ENCODE data around the gene RPAIN.

The RPAIN gene, protein sequence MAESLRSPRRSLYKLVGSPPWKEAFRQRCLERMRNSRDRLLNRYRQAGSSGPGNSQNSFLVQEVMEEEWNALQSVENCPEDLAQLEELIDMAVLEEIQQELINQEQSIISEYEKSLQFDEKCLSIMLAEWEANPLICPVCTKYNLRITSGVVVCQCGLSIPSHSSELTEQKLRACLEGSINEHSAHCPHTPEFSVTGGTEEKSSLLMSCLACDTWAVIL

DNA sequence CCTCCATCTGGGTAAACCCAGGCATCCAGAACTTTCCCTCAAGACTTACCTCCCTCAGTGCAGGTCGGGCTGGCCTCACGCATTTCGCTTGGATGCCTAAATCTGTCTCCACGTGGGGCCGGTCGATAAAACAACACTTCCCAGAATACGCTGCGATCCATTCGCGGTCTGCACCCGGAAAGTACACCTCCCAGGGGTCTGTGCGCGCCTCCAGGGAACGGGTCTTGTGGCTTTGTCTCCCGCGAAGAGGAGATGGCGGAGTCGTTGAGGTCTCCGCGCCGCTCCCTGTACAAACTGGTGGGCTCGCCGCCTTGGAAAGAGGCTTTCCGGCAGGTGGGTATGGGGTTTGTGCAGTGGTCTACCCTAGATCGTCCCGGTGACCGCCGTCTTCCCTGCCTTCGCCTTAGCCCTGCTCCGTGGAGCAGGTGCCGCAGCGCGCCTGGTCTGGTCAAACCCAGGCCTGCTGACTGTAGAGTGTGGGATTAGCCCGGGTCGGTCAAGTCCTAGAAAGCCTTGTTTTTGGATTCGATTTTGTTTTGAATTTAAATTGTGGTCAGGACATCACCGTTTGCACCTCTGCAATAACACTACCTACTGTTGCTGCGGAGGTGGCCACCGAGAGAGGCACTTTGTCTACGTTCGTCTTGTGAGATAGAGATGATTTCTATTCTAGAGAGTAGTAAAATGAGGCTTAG, at the start of gene RPAIN:
Gene RPAIN (plus strand): TSS at position 224 of the 695 bp plus-strand sequence. CDS start 29 bp downstream, at position 253.
- peak; percentile 71 to 75 for DNase-seq (ENCODE audit: low read depth in 1 of 2, low spot score in 1 of 2)

DNA sequence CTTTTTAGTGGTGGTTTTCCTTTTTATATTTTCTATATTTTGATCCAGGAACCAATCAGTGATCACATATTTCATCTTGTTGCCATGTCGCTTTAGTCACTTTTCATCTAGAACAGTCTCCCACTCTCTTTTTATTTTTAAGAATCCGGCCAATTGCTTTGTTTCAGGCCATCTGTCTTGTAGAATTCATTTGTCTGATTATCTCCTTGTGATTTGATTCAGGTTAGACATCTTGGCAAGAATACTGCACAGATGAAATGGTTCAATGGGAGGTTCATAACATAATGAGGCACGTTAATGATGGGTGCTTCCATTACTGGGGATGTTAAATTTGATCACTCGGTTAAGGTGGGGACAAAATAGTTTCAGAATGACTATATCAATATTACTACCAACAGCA, 49.6 kb upstream of the RPAIN start:
- no peak for DNase-seq (ENCODE audit: low read depth in 1 of 2, low spot score in 1 of 2)

DNA sequence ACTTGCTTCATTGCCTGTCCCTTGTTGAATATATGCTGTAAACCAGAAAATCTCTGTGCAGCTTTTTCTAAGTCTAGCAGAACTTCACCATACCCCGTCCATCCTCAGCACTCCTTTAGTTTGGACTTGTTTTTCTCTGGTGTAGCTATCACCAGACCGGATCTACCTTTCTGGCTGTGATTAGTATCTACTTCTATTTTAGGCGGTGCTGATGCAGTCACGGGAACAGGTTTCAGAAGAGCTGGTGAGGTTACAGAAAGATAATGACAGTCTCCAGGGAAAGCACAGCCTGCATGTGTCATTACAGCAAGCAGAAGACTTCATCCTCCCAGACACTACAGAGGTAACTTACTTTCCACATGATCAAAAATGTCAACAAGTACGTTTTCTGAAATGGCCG, 46.9 kb upstream of the RPAIN start:
- no peak for DNase-seq (ENCODE audit: low read depth in 1 of 2, low spot score in 1 of 2)

DNA sequence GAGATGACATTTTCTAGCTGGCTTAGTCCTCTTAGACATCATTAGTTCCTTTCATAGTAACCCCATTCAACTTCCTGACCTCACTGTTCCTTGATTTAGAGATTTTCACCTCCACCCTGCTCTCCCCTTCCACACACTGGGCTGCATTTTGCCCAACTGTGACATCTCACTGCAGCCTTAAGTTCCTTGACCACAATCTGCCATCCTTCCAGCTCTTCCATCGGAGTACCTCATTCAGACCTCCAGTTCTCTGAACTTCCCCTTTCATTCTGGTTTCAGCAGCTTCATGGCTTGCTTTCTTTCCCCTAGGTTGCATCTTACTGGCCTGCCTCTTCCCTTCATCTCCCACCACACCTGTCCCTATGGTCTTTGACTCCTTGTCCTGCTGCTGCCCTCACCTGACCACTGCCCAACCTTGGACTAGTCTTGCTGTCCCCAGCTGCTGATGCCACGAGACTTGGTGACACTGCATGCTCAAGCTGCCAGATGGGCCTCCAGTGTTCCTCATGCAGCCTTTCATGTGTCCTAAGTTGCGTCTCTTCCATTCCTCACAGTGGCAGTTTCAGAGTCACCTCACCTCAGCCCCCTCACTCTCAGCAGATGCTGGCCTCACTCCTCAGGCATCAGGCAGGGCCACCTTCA, 41.3 kb upstream of the RPAIN start:
- DNase-seq (ENCODE audit: low read depth in 1 of 2, low spot score in 1 of 2) = no peak

DNA sequence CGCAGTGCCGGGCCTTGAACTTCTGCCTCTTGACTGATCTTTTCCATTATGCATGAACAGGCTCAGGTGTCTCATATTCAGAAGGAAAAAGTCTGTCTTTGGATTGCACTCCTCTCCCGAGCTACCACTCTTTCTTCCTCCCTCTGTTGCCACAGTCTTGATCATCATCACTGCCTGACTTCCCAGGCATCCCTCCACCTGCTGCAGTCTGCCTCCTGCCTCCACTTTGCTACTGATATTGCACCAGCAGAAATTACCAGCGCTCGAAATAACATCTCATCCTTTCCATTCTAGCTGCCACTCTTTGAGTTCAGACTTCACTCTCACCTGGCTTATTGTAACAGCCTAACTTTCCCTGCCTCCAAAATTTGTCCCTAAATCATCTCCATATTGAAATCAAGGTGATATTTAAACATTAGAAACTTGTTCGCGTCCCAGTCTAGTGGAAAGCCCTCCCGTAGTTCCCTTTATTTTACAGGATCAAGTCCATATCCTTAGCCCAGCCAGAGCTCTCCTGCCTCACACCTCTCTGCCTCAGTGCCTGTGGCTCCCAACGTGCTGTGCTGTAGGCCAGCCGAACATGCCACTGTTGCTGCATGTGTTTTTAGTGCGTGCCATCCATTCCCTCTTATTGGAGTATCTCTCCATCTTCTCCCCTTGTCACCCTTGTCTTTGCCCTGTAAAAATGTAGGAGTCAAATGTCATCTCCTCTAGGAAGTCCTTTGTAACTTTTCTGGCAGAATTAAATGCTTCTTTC, 40.5 kb upstream of the RPAIN start:
- DNase-seq (ENCODE audit: low read depth in 1 of 2, low spot score in 1 of 2) = no peak

DNA sequence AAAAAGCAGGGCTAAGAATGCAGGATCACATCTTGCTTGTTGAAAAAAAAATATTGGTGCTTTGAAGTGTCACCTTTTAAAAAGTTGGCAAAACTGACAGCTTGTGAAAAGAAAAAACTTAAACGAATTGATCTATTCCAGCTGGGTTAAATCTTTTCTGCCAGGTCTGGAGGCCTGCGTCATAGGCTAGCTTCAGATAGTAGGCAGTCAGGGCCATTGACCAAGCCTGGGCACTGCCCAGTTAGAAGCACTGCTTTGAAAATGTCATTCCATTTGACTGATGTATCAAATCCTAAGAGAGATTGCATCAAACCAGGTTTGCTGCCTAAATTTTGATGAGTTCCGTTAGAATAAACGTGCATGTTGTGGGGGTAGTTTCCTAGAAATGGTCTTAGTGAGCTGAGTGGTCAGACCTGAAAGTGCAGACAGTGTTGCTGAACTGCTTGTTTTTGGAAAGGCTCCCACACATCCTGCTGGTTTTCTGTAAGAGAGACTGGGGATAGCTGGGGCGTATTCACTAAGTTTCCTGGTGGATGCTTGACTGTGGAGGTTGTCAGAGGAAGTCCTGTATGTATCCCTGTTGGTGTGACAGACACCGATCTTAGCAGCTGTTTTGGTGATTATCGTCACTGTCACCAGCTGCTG, 39.4 kb upstream of the RPAIN start:
- DNase-seq (ENCODE audit: low read depth in 1 of 2, low spot score in 1 of 2) = no peak

DNA sequence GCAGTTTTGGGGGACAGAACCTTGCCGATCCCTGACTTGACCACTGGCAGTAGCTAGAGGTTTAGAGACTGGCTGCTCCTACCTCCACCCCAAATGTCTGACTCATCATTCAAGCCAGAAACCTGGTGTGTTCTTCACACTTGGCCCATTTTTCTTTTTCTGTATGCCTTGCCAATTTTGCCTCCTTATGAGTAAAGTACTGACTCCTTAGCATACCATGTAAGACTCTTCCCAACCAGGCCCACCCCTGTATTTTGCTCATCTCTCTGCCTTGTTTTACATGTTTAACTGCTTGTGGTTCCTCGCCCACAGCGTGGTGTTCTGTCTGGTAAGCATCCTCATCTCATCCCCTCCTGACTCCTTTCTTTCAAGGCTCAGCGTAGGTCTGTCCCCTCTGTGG, 38.4 kb upstream of the RPAIN start:
- DNase-seq (ENCODE audit: low read depth in 1 of 2, low spot score in 1 of 2) = no peak

DNA sequence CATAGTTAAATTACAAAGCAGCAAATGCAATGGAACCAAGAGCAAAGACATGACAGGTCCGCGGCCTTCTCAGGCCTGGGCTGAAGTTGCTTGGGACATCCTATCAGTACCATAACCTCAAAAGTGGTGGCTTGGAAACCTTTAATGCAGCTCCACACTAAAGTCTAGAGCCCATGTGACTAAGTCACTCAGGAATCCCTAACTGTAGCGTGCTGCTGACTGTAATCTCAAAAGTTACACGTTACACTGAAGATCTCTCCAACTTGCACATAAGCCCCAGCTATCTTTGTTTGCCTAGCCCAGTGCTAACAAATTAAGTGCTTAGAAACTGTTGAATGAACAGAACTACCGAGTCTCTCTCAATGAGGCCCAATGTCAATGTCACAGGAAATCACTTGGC, 28.3 kb upstream of the RPAIN start:
- DNase-seq (ENCODE audit: low read depth in 1 of 2, low spot score in 1 of 2) = no peak

DNA sequence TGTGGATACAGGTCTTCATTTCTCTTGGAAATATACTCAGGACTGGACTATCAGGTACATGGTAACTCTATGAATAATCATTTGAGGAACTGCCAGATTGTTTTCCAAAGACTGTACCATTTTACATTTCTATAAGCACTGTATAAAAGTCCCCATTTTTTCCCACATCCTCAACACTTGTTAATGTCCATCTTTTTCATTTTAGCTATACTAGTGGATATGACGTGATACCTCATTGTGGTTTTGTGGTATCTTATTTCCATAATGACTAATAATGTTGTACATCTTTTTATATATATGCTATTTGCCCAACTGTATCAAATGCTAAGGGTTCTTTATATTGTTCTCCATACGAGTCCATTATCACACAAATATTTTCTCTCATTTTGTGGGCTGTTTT, 23.4 kb upstream of the RPAIN start:
- DNase-seq (ENCODE audit: low read depth in 1 of 2, low spot score in 1 of 2) = no peak

DNA sequence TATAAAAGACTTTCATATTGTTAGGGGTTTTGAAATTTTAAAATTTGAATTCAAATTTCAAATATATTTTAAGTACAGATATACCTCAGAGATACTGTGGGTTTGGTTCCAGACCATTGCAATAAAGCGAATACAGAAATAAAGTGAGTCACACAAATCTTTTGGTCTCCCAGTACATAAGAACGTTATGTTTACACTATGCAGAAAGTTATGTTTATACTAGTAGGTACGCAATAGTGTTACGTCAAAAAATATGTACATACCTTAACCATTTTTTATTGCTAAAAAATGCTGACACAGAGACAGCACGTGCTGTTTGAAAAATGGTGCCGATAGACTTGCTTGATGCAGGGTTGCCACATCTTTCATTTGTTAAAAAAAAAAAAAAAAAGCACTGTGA, 20.2 kb upstream of the RPAIN start:
- DNase-seq (ENCODE audit: low read depth in 1 of 2, low spot score in 1 of 2) = no peak

DNA sequence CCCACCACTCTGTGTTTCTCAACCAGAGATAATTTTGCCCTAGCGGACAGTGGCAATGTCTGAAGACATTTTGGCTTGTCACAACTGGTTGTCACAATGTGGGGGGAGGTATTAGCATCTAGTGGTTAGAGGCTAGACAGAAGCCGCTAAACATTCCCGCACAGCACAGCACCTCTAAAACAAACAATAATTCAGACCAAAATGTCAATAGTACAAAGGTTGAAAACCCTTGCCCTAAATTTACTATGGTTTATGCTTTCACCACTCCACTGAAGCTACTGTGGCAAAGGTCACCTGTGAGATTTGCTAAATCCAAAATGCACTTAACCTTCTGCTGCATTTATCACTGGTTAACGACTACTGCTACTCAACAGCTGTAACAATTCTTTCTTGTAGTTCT, 14.6 kb upstream of the RPAIN start:
- no peak for DNase-seq (ENCODE audit: low read depth in 1 of 2, low spot score in 1 of 2)

DNA sequence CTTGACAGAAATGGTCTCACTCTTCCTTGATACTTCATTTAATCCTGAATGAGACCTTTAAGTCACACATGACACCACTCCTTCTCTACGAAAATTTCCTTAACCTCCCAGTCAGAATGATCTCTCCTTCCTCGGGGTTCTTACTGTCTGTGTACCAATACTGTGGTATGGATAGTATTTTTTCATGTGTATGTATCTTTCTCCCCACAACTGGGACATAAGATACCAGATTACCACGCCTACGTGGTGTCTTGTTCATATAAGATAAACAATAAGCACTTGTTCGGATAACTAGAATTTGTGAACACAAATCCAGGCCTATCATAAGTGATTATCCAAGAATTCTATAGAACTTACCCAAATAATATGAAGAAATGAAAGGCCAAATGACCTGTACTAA, 11.8 kb upstream of the RPAIN start:
- no peak for DNase-seq (ENCODE audit: low read depth in 1 of 2, low spot score in 1 of 2)

DNA sequence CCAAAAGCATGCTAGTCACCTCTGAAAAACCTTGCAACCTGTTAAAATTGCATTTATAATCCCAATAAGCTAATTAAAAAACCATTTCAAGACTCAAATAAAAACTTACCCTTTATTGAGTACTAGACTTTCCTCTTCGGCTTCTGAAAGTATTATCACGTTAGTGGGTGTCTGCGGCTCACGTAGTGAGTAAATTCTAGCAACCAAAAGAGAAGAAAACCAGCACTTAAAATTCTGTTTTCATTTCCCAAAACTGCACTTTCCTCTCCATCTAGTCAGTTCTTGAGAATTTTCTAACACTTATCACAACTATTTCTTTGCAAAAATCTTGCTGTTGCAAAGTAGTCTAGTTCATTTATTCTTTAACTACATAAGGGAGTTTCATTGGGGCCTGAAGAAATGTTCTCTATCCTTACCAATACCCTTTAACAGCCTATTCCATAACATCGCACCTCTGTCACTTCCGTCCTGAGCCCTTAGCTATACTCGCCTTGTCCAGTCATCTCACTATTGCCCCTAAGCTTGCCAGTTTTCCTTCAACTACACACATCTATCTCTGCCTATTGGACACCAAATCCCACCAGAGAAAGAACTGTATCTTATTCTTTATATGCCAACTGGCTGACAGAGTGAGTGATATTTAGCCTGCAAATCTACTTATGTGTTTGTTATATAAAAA, 9.2 kb upstream of the RPAIN start:
- DNase-seq (ENCODE audit: low read depth in 1 of 2, low spot score in 1 of 2) = no peak

DNA sequence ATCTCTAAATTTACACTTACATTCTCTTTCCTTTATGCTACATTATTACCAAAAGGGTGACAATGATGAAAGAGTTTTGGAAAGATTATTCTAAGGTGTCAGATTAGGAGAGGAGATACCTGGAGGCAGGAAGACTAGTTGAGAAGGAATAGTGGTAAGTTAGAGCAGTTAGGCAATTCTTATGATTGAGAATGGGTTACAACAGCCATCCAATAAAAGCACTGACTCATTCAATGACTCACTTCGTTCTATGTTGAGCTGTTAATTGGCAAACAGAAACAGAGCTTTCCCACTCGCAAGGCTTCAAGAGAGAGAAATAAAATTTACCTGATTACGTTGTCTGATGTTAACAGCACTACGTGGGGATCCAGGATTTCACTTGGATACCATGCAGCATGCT, 6.3 kb upstream of the RPAIN start:
- DNase-seq (ENCODE audit: low read depth in 1 of 2, low spot score in 1 of 2) = no peak

DNA sequence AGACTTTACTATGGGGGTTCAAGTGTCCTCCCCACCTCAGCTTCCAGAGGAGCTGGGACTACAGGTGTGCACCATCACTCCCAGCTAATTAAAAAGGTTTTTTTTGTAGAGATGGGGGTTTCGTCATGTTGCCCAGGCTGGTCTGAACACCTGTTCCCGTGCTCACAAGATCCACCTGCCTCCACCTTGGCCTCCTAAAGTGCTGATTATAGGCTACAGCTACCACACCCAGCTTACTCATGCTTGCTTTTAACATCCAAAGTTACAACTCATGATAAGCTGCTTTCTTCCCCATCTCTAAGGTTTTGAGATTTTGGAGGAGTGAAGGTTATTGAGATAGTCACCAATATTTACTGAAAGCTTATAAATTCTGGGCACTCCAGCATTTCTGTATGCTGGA, 3.1 kb upstream of the RPAIN start:
- DNase-seq (ENCODE audit: low read depth in 1 of 2, low spot score in 1 of 2) = no peak

DNA sequence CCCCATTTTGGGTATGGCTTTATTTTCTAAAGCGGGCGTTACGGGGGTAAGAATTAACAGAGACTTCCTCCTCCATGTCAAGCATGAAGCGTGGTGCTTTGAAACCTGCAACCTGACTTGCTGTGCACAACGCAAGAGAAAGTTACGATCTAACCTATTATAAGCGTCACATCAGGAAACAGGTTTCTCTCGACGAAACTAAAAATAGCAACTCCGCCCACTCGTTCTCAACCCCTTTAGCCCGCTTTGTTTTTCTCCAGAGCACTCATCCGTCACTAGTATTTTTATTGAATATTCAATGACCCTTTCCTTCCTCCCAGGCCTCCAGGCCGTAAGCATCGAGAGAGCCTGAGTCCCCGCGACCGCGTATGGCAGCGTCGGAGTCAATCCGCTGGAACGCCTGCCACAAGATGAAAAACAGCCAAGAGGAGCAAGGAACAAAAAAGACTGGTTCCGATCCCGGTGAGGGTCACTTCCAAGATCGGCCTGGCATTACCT, 1.1 kb upstream of the RPAIN start:
- peak; percentile 9 to 11 for DNase-seq (ENCODE audit: low read depth in 1 of 2, low spot score in 1 of 2)

DNA sequence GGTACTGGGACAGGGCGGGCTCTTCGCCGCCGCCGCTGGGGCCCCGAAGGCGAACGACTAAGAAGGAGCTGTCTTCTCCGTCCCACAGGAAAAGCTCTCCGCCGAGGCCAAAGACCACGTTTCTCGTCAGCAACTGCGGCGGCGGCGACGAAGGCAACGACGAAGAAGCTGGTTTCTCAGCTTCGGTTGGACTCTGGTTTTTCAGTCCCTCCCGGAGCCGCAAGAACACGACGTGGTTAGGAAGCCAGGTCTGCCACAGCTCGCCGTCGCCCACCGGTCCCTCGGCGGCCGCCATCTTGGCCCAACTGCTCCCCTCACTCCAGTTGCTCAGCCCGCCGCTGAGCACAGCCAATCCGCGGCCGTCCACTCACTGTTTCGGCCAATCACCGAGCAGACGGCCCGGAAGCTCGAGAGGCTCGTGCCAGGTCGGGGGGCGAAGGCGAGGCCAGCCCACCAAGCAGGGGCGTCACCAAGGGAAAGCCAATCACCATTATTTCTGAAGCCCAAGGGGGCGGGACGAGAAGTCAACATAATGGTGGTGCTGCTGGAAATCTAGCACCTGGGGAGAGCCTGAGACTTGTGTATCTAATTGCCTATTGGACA, 525 bp upstream of the RPAIN start, which contains the start of gene NUP88:
Gene NUP88 (minus strand): TSS at position 307 of the 603 bp plus-strand sequence. CDS start 12 bp downstream, at position 295.
- peak; percentile 90 to 93 for DNase-seq (ENCODE audit: low read depth in 1 of 2, low spot score in 1 of 2)

DNA sequence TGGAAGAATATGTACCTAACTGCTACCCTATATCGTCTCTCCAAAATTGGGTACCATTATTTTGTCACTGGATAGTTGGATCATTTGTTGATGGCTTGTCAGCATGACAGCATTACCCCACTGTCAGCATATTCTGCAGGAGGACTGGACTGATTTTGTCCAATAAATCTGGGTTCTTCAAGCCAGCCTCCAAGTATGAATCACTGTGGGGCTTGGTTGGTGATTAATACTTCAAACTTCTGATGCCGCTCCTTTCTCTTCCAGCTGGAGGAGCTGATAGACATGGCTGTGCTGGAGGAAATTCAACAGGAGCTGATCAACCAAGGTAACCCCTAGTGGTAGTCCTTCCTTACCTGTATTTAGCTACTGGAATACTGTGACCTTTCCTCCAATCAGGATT, 2.5 kb downstream of the RPAIN start:
- no peak for DNase-seq (ENCODE audit: low read depth in 1 of 2, low spot score in 1 of 2)

DNA sequence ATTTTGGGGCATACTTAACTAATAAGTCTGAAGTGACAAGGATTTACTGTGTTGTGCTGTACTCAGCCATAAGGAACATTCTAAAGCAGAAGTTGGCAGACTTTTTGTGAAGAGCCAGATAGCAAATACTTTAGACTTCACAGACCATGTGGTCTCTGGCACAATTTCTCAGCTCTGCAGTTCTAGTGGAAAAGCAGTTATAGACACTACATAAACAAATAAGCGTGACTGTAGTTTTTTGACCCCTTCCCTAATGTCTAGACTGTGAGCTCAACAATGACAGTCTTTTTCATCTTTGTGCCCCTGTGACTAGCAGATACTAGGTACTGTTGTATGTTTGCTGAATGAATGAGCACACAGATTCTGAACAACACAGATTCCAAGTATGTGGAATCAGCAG, 4.9 kb downstream of the RPAIN start:
- no peak for DNase-seq (ENCODE audit: low read depth in 1 of 2, low spot score in 1 of 2)

DNA sequence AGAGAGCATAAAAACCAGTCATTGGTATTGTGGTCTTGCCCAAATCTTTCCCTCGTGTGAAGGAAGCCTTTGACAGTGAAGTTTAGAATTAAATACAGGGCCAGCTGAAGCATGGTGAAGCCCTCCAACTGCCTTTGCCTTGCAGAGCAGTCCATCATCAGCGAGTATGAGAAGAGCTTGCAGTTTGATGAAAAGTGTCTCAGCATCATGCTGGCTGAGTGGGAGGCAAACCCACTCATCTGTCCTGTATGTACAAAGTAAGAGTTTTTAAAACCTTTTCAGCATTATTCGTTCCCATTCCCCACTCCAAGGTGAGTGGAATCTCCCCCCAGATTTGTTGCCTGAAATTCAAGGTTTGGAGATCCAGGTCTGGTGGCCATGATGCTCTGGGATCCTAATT, 5.8 kb downstream of the RPAIN start:
- no peak for DNase-seq (ENCODE audit: low read depth in 1 of 2, low spot score in 1 of 2)

All from stimulated activated CD4-positive, alpha-beta T cell treated with anti-CD3 and anti-CD28 coated beads, Interleukin-15, amount 100 ng/mL, for 1 hour (primary cell).